SK-N-SH (cell line): ENCODE measurements around the gene ZFP57. TPM values are rescaled to one million over a fixed set of nuclear protein-coding genes. Genes with fewer than 3 reads are reported as not detected.

Experiments used
- CTCF ChIA-PET: fragments of 300-600, 350-600 bp; formaldehyde crosslinking; extraction: SDS; loops from one replicate; lab custom pipeline; 2021; lab: Yijun Ruan, JAX
- POLR2A ChIA-PET: fragments of 350-600 bp; sonication (Branson Sonifier 250); formaldehyde crosslinking; extraction: SDS; loops from one replicate; lab custom pipeline; 2020; ENCODE audit warnings: antibody characterized with exemption, inconsistent platforms; lab: Yijun Ruan, JAX
- DNase-seq: peaks from one replicate; pipeline ENCODE4 v3.0.0; 2012
- H2AFZ ChIP-seq: fragments of 200-600 bp; sonication (generic); 2 replicates; pipeline ENCODE4 v1.8.1; 2016; ENCODE audit warnings: antibody characterized with exemption, mild to moderate bottlenecking, low read depth
- H3F3A ChIP-seq: fragments of 200-600 bp; sonication (generic); replicated peaks from 2 replicates; pipeline ENCODE3; 2016; ENCODE audit warnings: antibody characterized with exemption, mild to moderate bottlenecking; ENCODE audit not compliant: insufficient read depth
- H3K27ac ChIP-seq, 2 experiments: fragments of 200-500 bp in 1 of 2; fragments of 200-600 bp in 1 of 2; sonication (Bioruptor generic) in 1 of 2; sonication (generic), shearing (Covaris generic) in 1 of 2; 2 replicates each; pipeline versions ENCODE4 v1.5.1 to v1.6.1; 2014 to 2016; ENCODE audit warnings: low read depth in 2 of 2, inconsistent platforms in 1 of 2, low read length in 1 of 2, mild to moderate bottlenecking in 1 of 2, mixed read lengths in 1 of 2
- H3K27me3 ChIP-seq: fragments of 200-600 bp; sonication (generic), shearing (Covaris generic); 2 replicates; pipeline ENCODE4 v1.6.1; 2016; ENCODE audit warnings: mixed run types; ENCODE audit not compliant: insufficient read depth
- H3K36me3 ChIP-seq, 2 experiments: fragments of 200-500 bp in 1 of 2; fragments of 200-600 bp in 1 of 2; sonication (Bioruptor generic) in 1 of 2; sonication (generic) in 1 of 2; replicated peaks in 1 of 2; 2 replicates each; pipeline versions ENCODE3 to v1.5.1; 2014 to 2016; ENCODE audit warnings: low read length in 1 of 2, mild to moderate bottlenecking in 1 of 2; ENCODE audit not compliant: insufficient read depth in 2 of 2, control insufficient read depth in 1 of 2
- H3K4me1 ChIP-seq, 2 experiments: fragments of 200-500 bp in 1 of 2; fragments of 200-600 bp in 1 of 2; sonication (Bioruptor generic) in 1 of 2; sonication (generic), shearing (Covaris generic) in 1 of 2; 2 replicates each; pipeline versions ENCODE4 v1.5.1 to v1.6.1; 2014 to 2016; ENCODE audit warnings: low read depth in 1 of 2, low read length in 1 of 2, mixed run types in 1 of 2; ENCODE audit not compliant: insufficient read depth in 2 of 2, control insufficient read depth in 1 of 2
- H3K4me2 ChIP-seq: fragments of 200-600 bp; sonication (generic), shearing (Covaris generic); 2 replicates; pipeline ENCODE4 v1.6.1; 2017; ENCODE audit warnings: mixed run types
- H3K4me3 ChIP-seq, 2 experiments: fragments of 200-500 bp in 1 of 2; fragments of 200-600 bp in 1 of 2; sonication (Bioruptor generic) in 1 of 2; sonication (generic), shearing (Covaris generic) in 1 of 2; 2 replicates each; pipeline versions ENCODE4 v1.5.1 to v1.8.1; 2014 to 2016; ENCODE audit warnings: low read depth in 2 of 2, inconsistent platforms in 1 of 2, low read length in 1 of 2, mild to moderate bottlenecking in 1 of 2, mixed read lengths in 1 of 2, moderate library complexity in 1 of 2
- H3K79me2 ChIP-seq: fragments of 200-600 bp; sonication (generic); 2 replicates; pipeline ENCODE4 v1.8.1; 2017; ENCODE audit warnings: mild to moderate bottlenecking; ENCODE audit not compliant: insufficient read depth
- H3K9ac ChIP-seq: fragments of 200-600 bp; sonication (generic); 2 replicates; pipeline ENCODE4 v1.6.1; 2017; ENCODE audit warnings: mixed run types
- H3K9me2 ChIP-seq: fragments of 200-600 bp; sonication (generic); 2 replicates; pipeline ENCODE4 v1.6.1; 2017; ENCODE audit warnings: mixed run types
- H3K9me3 ChIP-seq: fragments of 200-600 bp; sonication (generic); 2 replicates; pipeline ENCODE4 v1.6.1; 2017; ENCODE audit warnings: mixed run types, mild to moderate bottlenecking, moderate library complexity
- H4K20me1 ChIP-seq: fragments of 200-600 bp; sonication (generic); 2 replicates; pipeline ENCODE4 v1.6.1; 2017; ENCODE audit warnings: mild to moderate bottlenecking, mixed run types; ENCODE audit not compliant: insufficient read depth
- CTCF ChIP-seq: fragments of 200-600 bp; sonication (generic); IDR thresholded peaks from 2 replicates; pipeline ENCODE4 v1.6.1; 2017; ENCODE audit warnings: antibody characterized with exemption, mild to moderate bottlenecking, moderate library complexity
- FOSL2 ChIP-seq: IDR thresholded peaks from 2 replicates; pipeline ENCODE4 v1.4.0; 2012; ENCODE audit warnings: low read depth, mild to moderate bottlenecking, moderate library complexity, borderline replicate concordance
- FOXJ3 ChIP-seq: sonication (generic); formaldehyde crosslinking; IDR thresholded peaks from 2 replicates; pipeline ENCODE4 v1.5.1; 2020; ENCODE audit warnings: mild to moderate bottlenecking, missing genetic modification reagents
- FOXM1 ChIP-seq: IDR thresholded peaks from 2 replicates; pipeline ENCODE4 v1.4.0; 2012; ENCODE audit warnings: low read depth, mild to moderate bottlenecking
- GATA2 ChIP-seq: sonication (generic); formaldehyde crosslinking; IDR thresholded peaks from 2 replicates; pipeline ENCODE4 v1.5.0; 2020; ENCODE audit warnings: mild to moderate bottlenecking, missing genetic modification reagents
- JUND ChIP-seq: IDR thresholded peaks from 2 replicates; pipeline ENCODE4 v1.4.0; 2012
- MEF2A ChIP-seq: IDR thresholded peaks from 2 replicates; pipeline ENCODE4 v1.4.0; 2012; ENCODE audit warnings: low read depth, borderline replicate concordance
- MXI1 ChIP-seq: IDR thresholded peaks from 2 replicates; pipeline ENCODE4 v1.6.1; 2012; ENCODE audit warnings: mild to moderate bottlenecking, low read depth, low read length, improper control_type of control experiment
- NFIC ChIP-seq: IDR thresholded peaks from 2 replicates; pipeline ENCODE4 v1.4.0; 2012; ENCODE audit warnings: borderline replicate concordance
- NRF1 ChIP-seq: IDR thresholded peaks from 2 replicates; pipeline ENCODE4 v1.6.1; 2012; ENCODE audit warnings: low read depth, mild to moderate bottlenecking, low read length
- RXRA ChIP-seq: IDR thresholded peaks from 2 replicates; pipeline ENCODE4 v1.4.0; 2012; ENCODE audit warnings: low read depth, mild to moderate bottlenecking, borderline replicate concordance
- SIN3A ChIP-seq: IDR thresholded peaks from 2 replicates; pipeline ENCODE4 v1.6.1; 2012; ENCODE audit warnings: low read depth, mild to moderate bottlenecking, low read length, moderate library complexity, borderline replicate concordance
- SMC3 ChIP-seq: IDR thresholded peaks from 2 replicates; pipeline ENCODE4 v1.6.1; 2012; ENCODE audit warnings: low read depth, low read length, improper control_type of control experiment
- TAF1 ChIP-seq: IDR thresholded peaks from 2 replicates; pipeline ENCODE4 v1.6.1; 2012; ENCODE audit warnings: low read depth, mild to moderate bottlenecking, low read length, moderate library complexity, borderline replicate concordance
- TCF12 ChIP-seq: IDR thresholded peaks from 2 replicates; pipeline ENCODE4 v1.4.0; 2012
- TEAD4 ChIP-seq: IDR thresholded peaks from 2 replicates; pipeline ENCODE4 v1.4.0; 2012; ENCODE audit warnings: mild to moderate bottlenecking, borderline replicate concordance; ENCODE audit not compliant: insufficient read depth
- USF1 ChIP-seq: IDR thresholded peaks from 2 replicates; pipeline ENCODE4 v1.4.0; 2012; ENCODE audit warnings: low read depth, borderline replicate concordance
- ZBTB33 ChIP-seq: IDR thresholded peaks from 2 replicates; pipeline ENCODE4 v1.4.0; 2012; ENCODE audit warnings: low read depth, borderline replicate concordance
- WGBS: methylation state at CpG from one replicate; pipeline ENCODE4 v1.1.6; 2017; ENCODE audit warnings: low lambda C conversion rate; 5-methylcytosine and 5-hydroxymethylcytosine counted together
- polyA plus RNA-seq, 3 experiments: library from polyadenylated mRNA; depleted of rRNA; stranded (reverse); fragments of >200 nt; gene quantifications; 2 replicates each; pipeline ENCODE4 v1.2.3, GENCODE V29; 2012
- TF ChIP-seq, protein P1 (sequence below): fragments of 150-350 bp; IDR thresholded peaks from 2 replicates; pipeline ENCODE4 v1.6.1; 2017; ENCODE audit warnings: antibody characterized with exemption, low read length, low read depth, borderline replicate concordance

ZFP57 gene
- polyA plus RNA-seq, 1 of the 3 experiments (the other 2 are of a cell fraction): not detected

GRCh38 chr6:29630315-29630714 lies 50.6 kb downstream of the ZFP57 start:
- peaks cover 4% of the 10 kb centered on the region for H3F3A ChIP-seq
- POLR2A ChIA-PET: no interaction called here
- no peaks in the 10 kb centered on the region for H3K9me3 ChIP-seq
- TF ChIP-seq NFIC (no peak), JUND (no peak), FOXJ3 (CRISPR knock-in tag) (no peak), FOXM1 (no peak), USF1 (no peak), ZBTB33 (no peak), MEF2A (no peak), FOSL2 (no peak), NRF1 (no peak), MXI1 (no peak), CTCF (no peak), SIN3A (no peak), GATA2 (CRISPR knock-in tag) (no peak), TEAD4 (no peak), RXRA (no peak), SMC3 (no peak), TAF1 (no peak), TCF12 (no peak)
- TF ChIP-seq, protein P1, sequence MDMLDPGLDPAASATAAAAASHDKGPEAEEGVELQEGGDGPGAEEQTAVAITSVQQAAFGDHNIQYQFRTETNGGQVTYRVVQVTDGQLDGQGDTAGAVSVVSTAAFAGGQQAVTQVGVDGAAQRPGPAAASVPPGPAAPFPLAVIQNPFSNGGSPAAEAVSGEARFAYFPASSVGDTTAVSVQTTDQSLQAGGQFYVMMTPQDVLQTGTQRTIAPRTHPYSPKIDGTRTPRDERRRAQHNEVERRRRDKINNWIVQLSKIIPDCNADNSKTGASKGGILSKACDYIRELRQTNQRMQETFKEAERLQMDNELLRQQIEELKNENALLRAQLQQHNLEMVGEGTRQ: no peak
- no peaks in the 10 kb centered on the region for H3K27me3 ChIP-seq
- H2AFZ ChIP-seq: no peak overlapping the region
- CTCF ChIA-PET: interaction anchor here (5.5 to 7.6 kb wide), 2 partner anchors 18 to 22 kb away, joined by 33 to 79 read pairs; no protein-coding TSS in a partner anchor
- H3K4me1 ChIP-seq: peaks cover 16 to 20% of the 10 kb centered on the region in 2 experiments; a peak in 2 of 4 replicates
- peak overlapping the region; percentile 24; the same call in 1 of the 2 replicates for H3K4me2 ChIP-seq
- no peaks in the 10 kb centered on the region for H4K20me1 ChIP-seq
- no peaks in the 10 kb centered on the region for H3K36me3 ChIP-seq
- 98% methylated on average over 9 of the region's 9 CpGs for whole genome bisulfite sequencing
- no peak overlapping the region for H3K4me3 ChIP-seq
- no peak for DNase-seq
- H3K9ac ChIP-seq: no peak overlapping the region
- no peaks in the 10 kb centered on the region for H3K9me2 ChIP-seq
- H3K27ac ChIP-seq: no peak overlapping the region
- H3K79me2 ChIP-seq: peaks cover 14% of the 10 kb centered on the region; the same call in 1 of the 2 replicates
